Epithelial cell of proximal tubule (primary cell): ENCODE results near the gene ANKMY2. TPM values are rescaled to one million over a fixed set of nuclear protein-coding genes. Genes with fewer than 3 reads are reported as not detected.

Source experiments
- DNase-seq: peaks from one replicate; pipeline ENCODE4 v3.0.0-alpha.2; 2011; ENCODE audit warnings: low read depth
- H3K4me3 ChIP-seq: 2 replicates; pipeline ENCODE4 v1.5.1; 2011; ENCODE audit warnings: low read depth, mild to moderate bottlenecking, low read length
- CTCF ChIP-seq: conservative IDR thresholded peaks from 2 replicates; pipeline ENCODE4 v1.5.1; 2012; ENCODE audit warnings: low read depth, mild to moderate bottlenecking, low read length
- total RNA-seq: library from RNA; depleted of rRNA; stranded (reverse); fragments of >200 nt; gene quantifications from 2 replicates; pipeline ENCODE4 v1.2.3, GENCODE V29; 2015

ANKMY2 gene
- 12.9 and 13.2 TPM in 2 replicates for total RNA-seq

DNA sequence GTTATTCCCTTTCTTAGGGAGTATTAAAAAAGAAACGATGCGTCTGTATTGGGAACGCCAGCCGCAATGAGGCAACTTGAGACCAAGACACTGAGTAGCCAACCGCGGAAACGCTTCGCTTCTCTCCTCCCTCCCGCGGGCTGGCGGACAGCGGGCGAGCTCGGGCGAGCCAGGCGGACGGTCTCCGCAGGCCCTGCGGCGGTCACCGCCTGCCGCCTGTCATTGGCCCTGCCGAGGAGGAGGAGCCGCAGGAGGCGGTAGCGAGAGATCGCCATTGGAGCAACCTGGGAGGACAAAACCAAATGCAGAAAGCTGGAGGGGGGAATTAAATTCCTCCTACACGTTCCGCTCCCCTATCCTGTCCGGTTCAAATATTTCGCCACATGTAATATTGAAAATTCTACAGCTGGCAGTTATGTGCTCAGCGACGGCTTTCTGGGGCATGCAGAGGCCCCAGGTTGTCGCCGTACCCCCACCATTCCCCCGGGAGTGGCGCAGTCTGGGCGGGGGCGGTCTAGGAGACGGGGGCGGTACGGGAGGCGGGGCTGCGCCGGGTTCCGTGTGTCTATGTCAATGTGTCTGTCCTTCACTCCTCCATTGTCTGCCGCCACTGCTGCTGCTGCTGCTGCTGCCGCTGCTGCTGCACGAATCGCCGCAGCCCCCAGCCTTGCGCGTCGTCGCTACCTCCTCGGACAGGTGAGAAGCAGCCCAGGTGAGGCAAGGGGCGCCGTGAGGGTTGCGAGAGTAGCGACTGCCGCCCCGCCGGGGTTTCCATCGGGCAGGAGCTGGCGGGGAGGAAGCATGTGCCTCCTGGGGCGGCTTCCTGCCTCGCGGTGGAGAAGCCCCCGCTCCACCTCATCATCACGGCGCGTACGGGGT lies at the start of gene ANKMY2, which contains the start of gene BZW2:
Gene ANKMY2 (minus strand): TSS at position 162 of the 879 bp plus-strand sequence. CDS start 181 bp downstream, outside the sequence.
Gene BZW2 (plus strand): TSS at position 589 of the 879 bp plus-strand sequence. CDS start 19,263 bp downstream, outside the sequence.
- no peak for TF ChIP-seq CTCF
- peak within 1 kb of the TSS; percentile 86 for H3K4me3 ChIP-seq
- DNase-seq: peak; percentile 78

DNA sequence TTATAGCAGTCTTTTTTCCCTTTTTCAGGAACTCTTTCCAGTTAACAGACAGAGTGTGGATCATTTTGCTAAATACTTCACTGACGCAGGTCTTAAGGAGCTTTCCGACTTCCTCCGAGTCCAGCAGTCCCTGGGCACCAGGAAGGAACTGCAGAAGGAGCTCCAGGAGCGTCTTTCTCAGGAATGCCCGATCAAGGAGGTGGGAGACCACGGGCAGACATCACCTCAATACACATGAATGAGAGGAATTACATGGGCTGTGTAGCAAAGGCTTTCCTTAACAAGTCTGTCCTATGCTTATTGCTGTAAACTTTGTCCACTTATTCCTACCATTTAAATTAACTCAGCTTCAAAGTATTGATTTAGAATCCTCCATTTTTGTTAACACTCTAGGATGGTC lies 49.3 kb upstream of the ANKMY2 start:
- TF ChIP-seq CTCF: no peak
- no peak for DNase-seq
- H3K4me3 ChIP-seq: no peak overlapping the region

- DNase-seq: no peak
- no peak for TF ChIP-seq CTCF
- H3K4me3 ChIP-seq: no peak overlapping the region
These were observed 48.2 kb upstream of the ANKMY2 start for GRCh38 chr7:16693601-16694318.

DNA sequence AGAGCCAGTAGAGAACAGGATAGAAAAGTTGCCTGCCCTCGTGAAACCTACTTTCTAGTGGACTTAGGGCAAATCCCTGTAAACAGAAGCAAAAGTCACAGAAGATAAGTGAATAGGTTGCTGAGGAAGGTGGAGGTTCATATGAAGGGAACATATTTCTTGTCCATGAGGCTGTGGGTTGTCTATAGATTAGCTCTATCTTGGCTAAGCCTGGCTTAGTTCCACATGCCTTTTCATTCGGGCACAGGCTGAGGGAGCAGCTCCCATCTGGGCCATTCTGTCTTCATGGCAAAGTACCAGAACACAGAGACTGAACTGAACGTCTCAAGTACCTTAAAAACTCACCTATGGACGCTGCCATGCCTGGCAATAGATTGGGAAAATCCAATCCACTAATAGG lies 45.7 kb upstream of the ANKMY2 start:
- H3K4me3 ChIP-seq: no peak overlapping the region
- no peak for TF ChIP-seq CTCF
- no peak for DNase-seq

- no peak overlapping the region for H3K4me3 ChIP-seq
- TF ChIP-seq CTCF: no peak
- no peak for DNase-seq
These were observed 42.7 kb upstream of the ANKMY2 start for GRCh38 chr7:16688249-16688648.

DNA sequence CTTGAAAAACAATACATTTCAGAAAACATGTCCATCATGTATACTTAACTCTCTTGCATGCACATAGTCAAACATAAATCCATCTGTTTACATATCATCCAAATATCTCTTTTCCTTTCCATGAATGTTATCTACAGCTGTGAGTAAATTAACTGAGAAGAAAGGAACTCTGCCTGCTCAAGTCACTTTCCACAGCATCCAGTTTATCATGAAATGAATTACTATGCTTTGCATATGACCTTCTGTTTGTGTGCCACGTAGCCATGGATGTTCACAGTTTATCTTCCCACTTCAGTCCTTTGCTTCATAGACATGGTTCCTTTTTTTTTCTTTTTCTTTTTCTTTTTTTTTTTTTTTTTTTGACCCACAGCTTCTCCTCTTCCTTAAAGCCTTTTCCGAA lies 40.0 kb upstream of the ANKMY2 start:
- no peak for TF ChIP-seq CTCF
- H3K4me3 ChIP-seq: no peak overlapping the region
- DNase-seq: no peak
